Activated CD8-positive, alpha-beta T cell treated with anti-CD3 and anti-CD28 coated beads for 36 hours (primary cell): ENCODE measurements around the gene BLOC1S3. TPM values are rescaled to one million over a fixed set of nuclear protein-coding genes. Genes with fewer than 3 reads are reported as not detected.

Source experiments
- ATAC-seq: fragments of 200-7000 bp; cut with Tn5 transposase; one replicate; pipeline ENCODE4 v1.10.0; 2021; ENCODE audit warnings: mild to moderate bottlenecking, moderate library complexity
- CTCF ChIA-PET: fragments of 350-600 bp; sonication (Branson Sonifier 250); formaldehyde crosslinking; loops from one replicate; lab custom pipeline; 2021; ENCODE audit warnings: antibody characterized with exemption; lab: Charles Lee
- POLR2A ChIA-PET: fragments of 350-600 bp; sonication (Branson Sonifier 250); formaldehyde crosslinking; loops from one replicate; lab custom pipeline; 2021; ENCODE audit warnings: antibody characterized with exemption; lab: Charles Lee
- DNase-seq: peaks from one replicate; pipeline ENCODE4 v3.0.0-alpha.2; 2020
- H3K27ac Mint-ChIP-seq: one replicate; pipeline ENCODE4 v1.8.0; 2021; ENCODE audit warnings: mild to moderate bottlenecking, mixed read lengths
- H3K27me3 Mint-ChIP-seq: one replicate; pipeline ENCODE4 v1.8.0; 2021; ENCODE audit warnings: mixed read lengths
- H3K36me3 Mint-ChIP-seq: one replicate; pipeline ENCODE4 v1.8.0; 2021; ENCODE audit warnings: low read depth, mixed read lengths
- H3K4me1 Mint-ChIP-seq: one replicate; pipeline ENCODE4 v1.8.0; 2021; ENCODE audit warnings: low read depth, mixed read lengths
- H3K4me3 Mint-ChIP-seq: one replicate; pipeline ENCODE4 v1.8.0; 2021; ENCODE audit warnings: mild to moderate bottlenecking, moderate library complexity, mixed read lengths
- H3K9me3 Mint-ChIP-seq: one replicate; pipeline ENCODE4 v1.8.0; 2021; ENCODE audit warnings: mixed read lengths
- CTCF ChIP-seq: fragments of 200-600 bp; IDR thresholded peaks from one replicate; pipeline ENCODE4 v1.8.0; 2022; ENCODE audit warnings: antibody characterized with exemption, mild to moderate bottlenecking
- intact Hi-C: fragments of 100-400 bp; cut with micrococcal nuclease; formaldehyde crosslinking; loops from one replicate; pipeline ENCODE4 v1.10.0; 2022
- total RNA-seq, 2 experiments: library from RNA; stranded (reverse); gene quantifications; one replicate each; pipeline ENCODE4 v1.2.3, GENCODE V29; 2021

BLOC1S3 gene
- total RNA-seq, 2 experiments from 2014 or later, result 8.9 to 10.8 TPM

GRCh38 chr19:45205810-45206209 is 27.2 kb downstream of the BLOC1S3 start:
- CTCF ChIA-PET, result interaction anchor here (2.0 kb wide), 1 partner anchor 133 kb away, joined by 5 read pairs; no protein-coding TSS in a partner anchor
- no peaks in the 10 kb centered on the region for H3K4me1 Mint-ChIP-seq
- no peak for ATAC-seq
- TF ChIP-seq CTCF, result no peak
- H3K27me3 Mint-ChIP-seq, result no peaks in the 10 kb centered on the region
- no peaks in the 10 kb centered on the region for H3K9me3 Mint-ChIP-seq
- POLR2A ChIA-PET, result no interaction called here
- no peak overlapping the region for H3K4me3 Mint-ChIP-seq
- H3K36me3 Mint-ChIP-seq, result no peaks in the 10 kb centered on the region
- intact Hi-C loops, result no loop called here
- DNase-seq, result no peak
- no peak overlapping the region for H3K27ac Mint-ChIP-seq

- intact Hi-C loops, result no loop called here
- ATAC-seq (no peak), DNase-seq (no peak)
- no peaks in the 10 kb centered on the region for H3K9me3 Mint-ChIP-seq
- no peaks in the 10 kb centered on the region for H3K4me1 Mint-ChIP-seq
- no peak for TF ChIP-seq CTCF
- no peak overlapping the region for H3K4me3 Mint-ChIP-seq
- H3K27me3 Mint-ChIP-seq, result no peaks in the 10 kb centered on the region
- ChIA-PET POLR2A (no interaction called here), CTCF (interaction anchor here (2.0 kb wide), 1 partner anchor 132 kb away, joined by 5 read pairs; no protein-coding TSS in a partner anchor)
- no peaks in the 10 kb centered on the region for H3K36me3 Mint-ChIP-seq
- no peak overlapping the region for H3K27ac Mint-ChIP-seq
These were observed 27.7 kb downstream of the BLOC1S3 start for GRCh38 chr19:45206328-45206727.

- no peaks in the 10 kb centered on the region for H3K4me1 Mint-ChIP-seq
- DNase-seq (no peak), ATAC-seq (no peak)
- POLR2A ChIA-PET, result no interaction called here
- no peaks in the 10 kb centered on the region for H3K36me3 Mint-ChIP-seq
- intact Hi-C loops, result no loop called here
- CTCF ChIA-PET, result no interaction called here
- no peaks in the 10 kb centered on the region for H3K9me3 Mint-ChIP-seq
- peaks cover 16% of the 10 kb centered on the region for H3K27me3 Mint-ChIP-seq
- H3K4me3 Mint-ChIP-seq, result no peak overlapping the region
- no peak overlapping the region for H3K27ac Mint-ChIP-seq
- TF ChIP-seq CTCF, result no peak
These were observed 33.3 kb downstream of the BLOC1S3 start for GRCh38 chr19:45211751-45212381.

GRCh38 chr19:45213031-45213430 is 34.4 kb downstream of the BLOC1S3 start:
- intact Hi-C loops, result no loop called here
- no peak for ATAC-seq
- no peak for TF ChIP-seq CTCF
- no peak for DNase-seq
- ChIA-PET POLR2A (no interaction called here), CTCF (no interaction called here)
- Mint-ChIP-seq H3K4me3 (no peak overlapping the region), H3K36me3 (no peaks in the 10 kb centered on the region), H3K27me3 (peaks cover 24% of the 10 kb centered on the region), H3K4me1 (no peaks in the 10 kb centered on the region), H3K27ac (no peak overlapping the region), H3K9me3 (no peaks in the 10 kb centered on the region)

GRCh38 chr19:45215391-45216191 is 37.0 kb downstream of the BLOC1S3 start:
- Mint-ChIP-seq H3K4me1 (no peaks in the 10 kb centered on the region), H3K36me3 (no peaks in the 10 kb centered on the region), H3K27ac (no peak overlapping the region), H3K4me3 (no peak overlapping the region), H3K9me3 (no peaks in the 10 kb centered on the region), H3K27me3 (peaks cover 38% of the 10 kb centered on the region)
- DNase-seq (no peak), ATAC-seq (no peak)
- intact Hi-C loops, result no loop called here
- no peak for TF ChIP-seq CTCF
- ChIA-PET CTCF (interaction anchor here (1.4 kb wide), 1 partner anchor 123 kb away, joined by 5 read pairs; no protein-coding TSS in a partner anchor), POLR2A (no interaction called here)
